Stimulated activated memory B cell treated with anti-CD40 and anti-IgM and Interleukin-4, amounts not matched to agents 10 μg/mL and 1 μg/mL and 100 μg/mL, for 72 hours (primary cell): Measurements from ENCODE around the gene ARF3.
A peak's percentile ranks its signal among the peaks of the same experiment; 100 is the strongest.

Experiments used
- ATAC-seq: fragments of 150-1000 bp; cut with Tn5 transposase; 2 replicates; pipeline ENCODE4 v1.10.0; 2021
- H3K27ac Mint-ChIP-seq: one replicate; pipeline ENCODE4 v1.8.0; 2022; ENCODE audit warnings: mild to moderate bottlenecking, mixed read lengths
- H3K27me3 Mint-ChIP-seq: one replicate; pipeline ENCODE4 v1.8.0; 2022; ENCODE audit warnings: mixed read lengths
- H3K36me3 Mint-ChIP-seq: one replicate; pipeline ENCODE4 v1.8.0; 2022; ENCODE audit warnings: mixed read lengths
- H3K4me1 Mint-ChIP-seq: one replicate; pipeline ENCODE4 v1.8.0; 2022; ENCODE audit warnings: mixed read lengths
- H3K4me3 Mint-ChIP-seq: one replicate; pipeline ENCODE4 v1.8.0; 2022; ENCODE audit warnings: mild to moderate bottlenecking, moderate library complexity, mixed read lengths
- H3K9me3 Mint-ChIP-seq: one replicate; pipeline ENCODE4 v1.8.0; 2022; ENCODE audit warnings: mixed read lengths

Gene ARF3

GRCh38 chr12:48973941-48974673 lies 16.8 kb upstream of the ARF3 start:
- Mint-ChIP-seq H3K27me3 (peaks cover 85% of the 10 kb centered on the region), H3K9me3 (no peaks in the 10 kb centered on the region), H3K4me1 (peaks cover 62% of the 10 kb centered on the region), H3K36me3 (no peaks in the 10 kb centered on the region), H3K4me3 (no peak overlapping the region), H3K27ac (no peak overlapping the region)
- ATAC-seq = no peak

GRCh38 chr12:48973531-48973930 lies 16.2 kb upstream of the ARF3 start:
- peaks cover 62% of the 10 kb centered on the region for H3K4me1 Mint-ChIP-seq

GRCh38 chr12:48972952-48973483 lies 15.7 kb upstream of the ARF3 start:
- peaks cover 78% of the 10 kb centered on the region for H3K27me3 Mint-ChIP-seq
- no peaks in the 10 kb centered on the region for H3K9me3 Mint-ChIP-seq
- H3K36me3 Mint-ChIP-seq = no peaks in the 10 kb centered on the region
- peaks cover 65% of the 10 kb centered on the region for H3K4me1 Mint-ChIP-seq
- no peak overlapping the region for H3K27ac Mint-ChIP-seq
- ATAC-seq = no peak
- no peak overlapping the region for H3K4me3 Mint-ChIP-seq

More at GRCh38 chr12:48973531-48973930, 16.2 kb upstream of the ARF3 start:
- no peaks in the 10 kb centered on the region for H3K9me3 Mint-ChIP-seq
- H3K27ac Mint-ChIP-seq = no peak overlapping the region
- peaks cover 80% of the 10 kb centered on the region for H3K27me3 Mint-ChIP-seq
- H3K4me3 Mint-ChIP-seq = no peak overlapping the region
- H3K36me3 Mint-ChIP-seq = no peaks in the 10 kb centered on the region
- ATAC-seq = no peak

- Mint-ChIP-seq H3K36me3 (no peaks in the 10 kb centered on the region), H3K4me1 (peaks cover 59% of the 10 kb centered on the region), H3K27me3 (peaks cover 72% of the 10 kb centered on the region), H3K27ac (no peak overlapping the region), H3K9me3 (no peaks in the 10 kb centered on the region), H3K4me3 (peak overlapping the region; percentile 76)
- ATAC-seq = no peak
Measured at GRCh38 chr12:48972213-48972951, 15.1 kb upstream of the ARF3 start.

- no peak overlapping the region for H3K27ac Mint-ChIP-seq
Measured at GRCh38 chr12:48970702-48971334, 13.5 kb upstream of the ARF3 start.

GRCh38 chr12:48969833-48970701 lies 12.8 kb upstream of the ARF3 start:
- peak; percentile 59 for ATAC-seq
- peak overlapping the region; percentile 54 for H3K4me3 Mint-ChIP-seq
- H3K4me1 Mint-ChIP-seq = peaks cover 68% of the 10 kb centered on the region
- no peaks in the 10 kb centered on the region for H3K36me3 Mint-ChIP-seq
- no peaks in the 10 kb centered on the region for H3K9me3 Mint-ChIP-seq
- peaks cover 50% of the 10 kb centered on the region for H3K27me3 Mint-ChIP-seq
- no peak overlapping the region for H3K27ac Mint-ChIP-seq

More at GRCh38 chr12:48970702-48971334, 13.5 kb upstream of the ARF3 start:
- peaks cover 57% of the 10 kb centered on the region for H3K27me3 Mint-ChIP-seq
- ATAC-seq = no peak
- H3K9me3 Mint-ChIP-seq = no peaks in the 10 kb centered on the region
- H3K36me3 Mint-ChIP-seq = no peaks in the 10 kb centered on the region
- peaks cover 61% of the 10 kb centered on the region for H3K4me1 Mint-ChIP-seq
- H3K4me3 Mint-ChIP-seq = peak overlapping the region; percentile 58

GRCh38 chr12:48969160-48969771 lies 12.0 kb upstream of the ARF3 start:
- peaks cover 68% of the 10 kb centered on the region for H3K4me1 Mint-ChIP-seq
- ATAC-seq = peak; percentile 18
- no peaks in the 10 kb centered on the region for H3K9me3 Mint-ChIP-seq
- H3K27ac Mint-ChIP-seq = no peak overlapping the region
- H3K36me3 Mint-ChIP-seq = no peaks in the 10 kb centered on the region
- peaks cover 42% of the 10 kb centered on the region for H3K27me3 Mint-ChIP-seq
- peak overlapping the region; percentile 54 for H3K4me3 Mint-ChIP-seq

GRCh38 chr12:48968467-48968866 lies 11.2 kb upstream of the ARF3 start:
- Mint-ChIP-seq H3K27me3 (peaks cover 34% of the 10 kb centered on the region), H3K27ac (no peak overlapping the region), H3K9me3 (no peaks in the 10 kb centered on the region), H3K36me3 (no peaks in the 10 kb centered on the region), H3K4me3 (no peak overlapping the region), H3K4me1 (peaks cover 64% of the 10 kb centered on the region)
- no peak for ATAC-seq

- no peaks in the 10 kb centered on the region for H3K36me3 Mint-ChIP-seq
- no peak for ATAC-seq
- H3K27ac Mint-ChIP-seq = no peak overlapping the region
- no peaks in the 10 kb centered on the region for H3K9me3 Mint-ChIP-seq
- no peak overlapping the region for H3K4me3 Mint-ChIP-seq
- H3K4me1 Mint-ChIP-seq = peaks cover 62% of the 10 kb centered on the region
- H3K27me3 Mint-ChIP-seq = peaks cover 29% of the 10 kb centered on the region
Measured at GRCh38 chr12:48967991-48968390, 10.7 kb upstream of the ARF3 start.

GRCh38 chr12:48966177-48966895 lies 9.0 kb upstream of the ARF3 start:
- H3K36me3 Mint-ChIP-seq = no peaks in the 10 kb centered on the region
- no peak overlapping the region for H3K27ac Mint-ChIP-seq
- peaks cover 46% of the 10 kb centered on the region for H3K4me1 Mint-ChIP-seq
- H3K9me3 Mint-ChIP-seq = no peaks in the 10 kb centered on the region
- H3K4me3 Mint-ChIP-seq = no peak overlapping the region
- peak; percentile 48 for ATAC-seq
- peaks cover 13% of the 10 kb centered on the region for H3K27me3 Mint-ChIP-seq

- peaks cover 36% of the 10 kb centered on the region for H3K4me1 Mint-ChIP-seq
- peaks cover 11% of the 10 kb centered on the region for H3K27me3 Mint-ChIP-seq
- no peak overlapping the region for H3K27ac Mint-ChIP-seq
- H3K36me3 Mint-ChIP-seq = no peaks in the 10 kb centered on the region
- H3K9me3 Mint-ChIP-seq = no peaks in the 10 kb centered on the region
- peak; percentile 28 for ATAC-seq
- no peak overlapping the region for H3K4me3 Mint-ChIP-seq
Measured at GRCh38 chr12:48965298-48965838, 8.1 kb upstream of the ARF3 start.

GRCh38 chr12:48961801-48962200 lies 4.5 kb upstream of the ARF3 start:
- no peak for ATAC-seq
- no peaks in the 10 kb centered on the region for H3K9me3 Mint-ChIP-seq
- H3K36me3 Mint-ChIP-seq = no peaks in the 10 kb centered on the region

GRCh38 chr12:48961331-48961730 lies 4.0 kb upstream of the ARF3 start:
- Mint-ChIP-seq H3K4me1 (peaks cover 31% of the 10 kb centered on the region), H3K27ac (no peak overlapping the region), H3K4me3 (no peak overlapping the region), H3K36me3 (no peaks in the 10 kb centered on the region), H3K27me3 (peaks cover 8% of the 10 kb centered on the region), H3K9me3 (no peaks in the 10 kb centered on the region)
- ATAC-seq = no peak

More at GRCh38 chr12:48961801-48962200, 4.5 kb upstream of the ARF3 start:
- Mint-ChIP-seq H3K27me3 (peaks cover 8% of the 10 kb centered on the region), H3K4me3 (no peak overlapping the region), H3K4me1 (peaks cover 30% of the 10 kb centered on the region), H3K27ac (no peak overlapping the region)
